Lower leg skin (tissue), 3 donors: Measurements from ENCODE around the gene NOP56.

Experiments used
- POLR2A ChIP-seq, 2 donors: fragments of 450-650 bp; IDR thresholded peaks; one replicate each; pipeline ENCODE4 v1.6.1; 2016 to 2017; ENCODE audit warnings: antibody characterized with exemption in 2 of 2, mild to moderate bottlenecking in 1 of 2, moderate library complexity in 1 of 2
- TF ChIP-seq, protein P1 (sequence below), 3 donors: fragments of 450-650 bp; IDR thresholded peaks; one replicate each; pipeline ENCODE4 v1.5.1; 2016; ENCODE audit warnings: antibody characterized with exemption in 3 of 3, mild to moderate bottlenecking in 3 of 3, moderate library complexity in 2 of 3

- TF ChIP-seq, protein P1, sequence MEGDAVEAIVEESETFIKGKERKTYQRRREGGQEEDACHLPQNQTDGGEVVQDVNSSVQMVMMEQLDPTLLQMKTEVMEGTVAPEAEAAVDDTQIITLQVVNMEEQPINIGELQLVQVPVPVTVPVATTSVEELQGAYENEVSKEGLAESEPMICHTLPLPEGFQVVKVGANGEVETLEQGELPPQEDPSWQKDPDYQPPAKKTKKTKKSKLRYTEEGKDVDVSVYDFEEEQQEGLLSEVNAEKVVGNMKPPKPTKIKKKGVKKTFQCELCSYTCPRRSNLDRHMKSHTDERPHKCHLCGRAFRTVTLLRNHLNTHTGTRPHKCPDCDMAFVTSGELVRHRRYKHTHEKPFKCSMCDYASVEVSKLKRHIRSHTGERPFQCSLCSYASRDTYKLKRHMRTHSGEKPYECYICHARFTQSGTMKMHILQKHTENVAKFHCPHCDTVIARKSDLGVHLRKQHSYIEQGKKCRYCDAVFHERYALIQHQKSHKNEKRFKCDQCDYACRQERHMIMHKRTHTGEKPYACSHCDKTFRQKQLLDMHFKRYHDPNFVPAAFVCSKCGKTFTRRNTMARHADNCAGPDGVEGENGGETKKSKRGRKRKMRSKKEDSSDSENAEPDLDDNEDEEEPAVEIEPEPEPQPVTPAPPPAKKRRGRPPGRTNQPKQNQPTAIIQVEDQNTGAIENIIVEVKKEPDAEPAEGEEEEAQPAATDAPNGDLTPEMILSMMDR (IDR thresholded peaks at IDR 0.05): no peak
- no peak for TF ChIP-seq POLR2A (IDR thresholded peaks at IDR 0.05)
Observed at GRCh38 chr20:2680046-2680445, 27.6 kb downstream of the NOP56 start.
